Type B pancreatic cell (in vitro differentiated cells): Measurements from ENCODE around the gene TBC1D12. TPM values are rescaled to one million over a fixed set of nuclear protein-coding genes. Genes with fewer than 3 reads are reported as not detected.
"Not testable (repeated sequence)": the region's sequence is repeated elsewhere in the genome, so short reads cannot be mapped to it uniquely, and the experiment has no call there.

Experiments used
- DNase-seq: peaks from one replicate; pipeline ENCODE4 v3.0.0; 2021; ENCODE audit warnings: mixed read lengths; ENCODE audit not compliant: unreplicated experiment; ENCODE audit errors: extremely low spot score
- H3K27ac Mint-ChIP-seq: 2 replicates; pipeline ENCODE4 v1.8.0; 2021; ENCODE audit warnings: mild to moderate bottlenecking, mixed read lengths
- H3K27me3 Mint-ChIP-seq: 2 replicates; pipeline ENCODE4 v1.8.0; 2021; ENCODE audit warnings: mixed read lengths
- H3K36me3 Mint-ChIP-seq: 2 replicates; pipeline ENCODE4 v1.8.0; 2021; ENCODE audit warnings: mixed read lengths
- H3K4me1 Mint-ChIP-seq: one replicate; pipeline ENCODE4 v1.8.0; 2021; ENCODE audit warnings: mixed read lengths; ENCODE audit not compliant: unreplicated experiment
- H3K4me3 Mint-ChIP-seq: 2 replicates; pipeline ENCODE4 v1.8.0; 2021; ENCODE audit warnings: mild to moderate bottlenecking, mixed read lengths
- H3K9me3 Mint-ChIP-seq: 2 replicates; pipeline ENCODE4 v1.8.0; 2021; ENCODE audit warnings: mixed read lengths
- total RNA-seq: library from RNA; stranded (reverse); gene quantifications from 2 replicates; pipeline ENCODE4 v1.2.1, GENCODE V29; 2021; ENCODE audit warnings: low replicate concordance
- TF ChIP-seq, protein P1 (sequence below): fragments of 200-600 bp; sonication (generic); conservative IDR thresholded peaks from 2 replicates; pipeline ENCODE4 v1.5.0; 2021; ENCODE audit warnings: antibody characterized with exemption, mild to moderate bottlenecking

The TBC1D12 gene
- total RNA-seq, 1 donor from 2014 or later: 9.0 TPM

GRCh38 chr10:94370501-94370900, 31.8 kb upstream of the TBC1D12 start:
- Mint-ChIP-seq H3K9me3 (no peaks in the 10 kb centered on the region), H3K27me3 (peaks cover 13% of the 10 kb centered on the region), H3K4me1 (no peaks in the 10 kb centered on the region), H3K36me3 (no peaks in the 10 kb centered on the region), H3K4me3 (no peak overlapping the region), H3K27ac (no peak overlapping the region)
- TF ChIP-seq, protein P1, sequence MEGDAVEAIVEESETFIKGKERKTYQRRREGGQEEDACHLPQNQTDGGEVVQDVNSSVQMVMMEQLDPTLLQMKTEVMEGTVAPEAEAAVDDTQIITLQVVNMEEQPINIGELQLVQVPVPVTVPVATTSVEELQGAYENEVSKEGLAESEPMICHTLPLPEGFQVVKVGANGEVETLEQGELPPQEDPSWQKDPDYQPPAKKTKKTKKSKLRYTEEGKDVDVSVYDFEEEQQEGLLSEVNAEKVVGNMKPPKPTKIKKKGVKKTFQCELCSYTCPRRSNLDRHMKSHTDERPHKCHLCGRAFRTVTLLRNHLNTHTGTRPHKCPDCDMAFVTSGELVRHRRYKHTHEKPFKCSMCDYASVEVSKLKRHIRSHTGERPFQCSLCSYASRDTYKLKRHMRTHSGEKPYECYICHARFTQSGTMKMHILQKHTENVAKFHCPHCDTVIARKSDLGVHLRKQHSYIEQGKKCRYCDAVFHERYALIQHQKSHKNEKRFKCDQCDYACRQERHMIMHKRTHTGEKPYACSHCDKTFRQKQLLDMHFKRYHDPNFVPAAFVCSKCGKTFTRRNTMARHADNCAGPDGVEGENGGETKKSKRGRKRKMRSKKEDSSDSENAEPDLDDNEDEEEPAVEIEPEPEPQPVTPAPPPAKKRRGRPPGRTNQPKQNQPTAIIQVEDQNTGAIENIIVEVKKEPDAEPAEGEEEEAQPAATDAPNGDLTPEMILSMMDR: no peak
- DNase-seq: no peak

GRCh38 chr10:94375374-94375773, 27.0 kb upstream of the TBC1D12 start:
- TF ChIP-seq, protein P1: no peak
- Mint-ChIP-seq H3K9me3 (no peaks in the 10 kb centered on the region), H3K36me3 (no peaks in the 10 kb centered on the region), H3K27me3 (peaks cover 17% of the 10 kb centered on the region), H3K4me1 (no peaks in the 10 kb centered on the region), H3K27ac (no peak overlapping the region), H3K4me3 (no peak overlapping the region)
- no peak for DNase-seq

GRCh38 chr10:94376865-94377264, 25.5 kb upstream of the TBC1D12 start:
- H3K27me3 Mint-ChIP-seq: peaks cover 16% of the 10 kb centered on the region
- H3K4me3 Mint-ChIP-seq: no peak overlapping the region
- no peak for DNase-seq
- TF ChIP-seq, protein P1: no peak
- no peaks in the 10 kb centered on the region for H3K36me3 Mint-ChIP-seq
- H3K4me1 Mint-ChIP-seq: no peaks in the 10 kb centered on the region
- no peaks in the 10 kb centered on the region for H3K9me3 Mint-ChIP-seq
- H3K27ac Mint-ChIP-seq: no peak overlapping the region

- H3K27me3 Mint-ChIP-seq: no peaks in the 10 kb centered on the region
- H3K9me3 Mint-ChIP-seq: no peaks in the 10 kb centered on the region
- no peak overlapping the region for H3K4me3 Mint-ChIP-seq
- H3K36me3 Mint-ChIP-seq: no peaks in the 10 kb centered on the region
- peaks cover 7% of the 10 kb centered on the region for H3K4me1 Mint-ChIP-seq
- no peak overlapping the region for H3K27ac Mint-ChIP-seq
- DNase-seq: no peak
- TF ChIP-seq, protein P1: no peak
These were observed 18.8 kb upstream of the TBC1D12 start for GRCh38 chr10:94383530-94383929.

DNA sequence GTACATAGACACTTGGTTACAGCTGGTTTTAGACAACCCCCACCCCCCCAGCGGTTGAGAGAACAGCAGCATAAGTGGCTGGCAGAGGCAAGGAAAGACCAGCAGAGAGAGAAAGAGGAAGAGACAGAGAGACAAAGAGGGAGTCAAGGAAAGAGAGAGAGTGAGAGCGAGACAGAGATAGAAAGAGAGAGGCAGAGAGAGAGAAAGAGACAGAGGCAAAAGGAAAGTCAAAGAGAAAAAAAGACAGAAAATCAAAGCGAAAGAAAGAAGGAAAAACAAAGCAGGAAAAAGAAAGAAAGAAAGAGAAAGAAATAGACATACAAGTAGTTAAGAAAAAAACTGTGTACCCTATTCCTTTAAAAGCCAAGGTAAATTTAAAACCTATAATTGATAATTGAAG, 16.6 kb upstream of the TBC1D12 start:
- not testable (repeated sequence) for H3K9me3 Mint-ChIP-seq, H3K36me3 Mint-ChIP-seq, DNase-seq, H3K27ac Mint-ChIP-seq, H3K4me3 Mint-ChIP-seq, H3K4me1 Mint-ChIP-seq, H3K27me3 Mint-ChIP-seq

DNA sequence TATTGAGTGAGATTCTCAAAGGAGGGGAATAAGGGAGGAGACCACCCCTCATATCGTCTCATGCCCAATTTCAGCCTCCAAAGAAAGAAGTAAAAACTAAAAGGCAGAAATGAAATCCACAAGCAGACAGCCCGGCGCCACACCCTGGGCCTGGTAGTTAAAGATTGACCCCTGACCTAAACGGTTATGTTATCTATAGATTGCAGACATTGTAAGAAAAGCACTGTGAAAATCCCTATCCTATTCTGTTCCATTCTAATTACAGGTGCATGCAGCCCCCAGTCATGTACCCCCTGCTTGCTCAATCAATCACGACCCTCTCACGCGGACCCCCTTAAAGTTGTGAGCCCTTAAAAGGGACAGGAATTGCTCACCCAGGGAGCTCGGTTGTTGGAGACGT, 10.2 kb upstream of the TBC1D12 start:
- not testable (repeated sequence) for H3K4me3 Mint-ChIP-seq

More for the DNA sequence above, 10.2 kb upstream of the TBC1D12 start:
- H3K27me3 Mint-ChIP-seq, DNase-seq, H3K36me3 Mint-ChIP-seq, H3K9me3 Mint-ChIP-seq, H3K4me1 Mint-ChIP-seq, H3K27ac Mint-ChIP-seq: not testable (repeated sequence)
